NCI-H748 (cell line): ENCODE results near the gene ERC2.

Experiments used
- DNase-seq: peaks from one replicate; lab custom pipeline; 2025; ENCODE audit not compliant: unreplicated experiment; lab: John Stamatoyannopoulos, UW

Gene ERC2

GRCh38 chr3:56126632-56127031 lies 341.6 kb downstream of the ERC2 start:
- DNase-seq, result no peak

- DNase-seq, result no peak
Measured at GRCh38 chr3:56125358-56126005, 342.8 kb downstream of the ERC2 start.

GRCh38 chr3:56124546-56124945 lies 343.7 kb downstream of the ERC2 start:
- DNase-seq, result no peak

- no peak for DNase-seq
Measured at GRCh38 chr3:56123487-56123886, 344.8 kb downstream of the ERC2 start.

- DNase-seq, result no peak
Measured at GRCh38 chr3:56122911-56123310, 345.4 kb downstream of the ERC2 start.

- DNase-seq, result no peak
Measured at GRCh38 chr3:56121716-56122115, 346.6 kb downstream of the ERC2 start.

GRCh38 chr3:56119575-56120349 lies 348.5 kb downstream of the ERC2 start:
- DNase-seq, result no peak

- no peak for DNase-seq
Measured at GRCh38 chr3:56118968-56119367, 349.3 kb downstream of the ERC2 start.

- DNase-seq, result no peak
Measured at GRCh38 chr3:56115698-56116097, 352.6 kb downstream of the ERC2 start.

GRCh38 chr3:56115199-56115598 lies 353.1 kb downstream of the ERC2 start:
- no peak for DNase-seq

GRCh38 chr3:56113908-56114307 lies 354.4 kb downstream of the ERC2 start:
- no peak for DNase-seq

GRCh38 chr3:56113231-56113630 lies 355.0 kb downstream of the ERC2 start:
- no peak for DNase-seq

- DNase-seq, result no peak
Measured at GRCh38 chr3:56111606-56112304, 356.5 kb downstream of the ERC2 start.

- DNase-seq, result no peak
Measured at GRCh38 chr3:56110886-56111285, 357.4 kb downstream of the ERC2 start.

- no peak for DNase-seq
Measured at GRCh38 chr3:56107157-56107556, 361.1 kb downstream of the ERC2 start.

- DNase-seq, result no peak
Measured at GRCh38 chr3:56102032-56102431, 366.2 kb downstream of the ERC2 start.

- no peak for DNase-seq
Measured at GRCh38 chr3:56101576-56101975, 366.7 kb downstream of the ERC2 start.

- no peak for DNase-seq
Measured at GRCh38 chr3:56096999-56097398, 371.3 kb downstream of the ERC2 start.

GRCh38 chr3:56094170-56094569 lies 374.1 kb downstream of the ERC2 start:
- DNase-seq, result no peak

GRCh38 chr3:56089739-56090138 lies 378.5 kb downstream of the ERC2 start:
- no peak for DNase-seq

- DNase-seq, result no peak
Measured at GRCh38 chr3:56087451-56088053, 380.7 kb downstream of the ERC2 start.

- no peak for DNase-seq
Measured at GRCh38 chr3:56086355-56086754, 381.9 kb downstream of the ERC2 start.
